ENCODE data around the gene RNASE11.
"Not testable (repeated sequence)": the region's sequence is repeated elsewhere in the genome, so short reads cannot be mapped to it uniquely, and the experiment has no call there.

Gene RNASE11

DNA sequence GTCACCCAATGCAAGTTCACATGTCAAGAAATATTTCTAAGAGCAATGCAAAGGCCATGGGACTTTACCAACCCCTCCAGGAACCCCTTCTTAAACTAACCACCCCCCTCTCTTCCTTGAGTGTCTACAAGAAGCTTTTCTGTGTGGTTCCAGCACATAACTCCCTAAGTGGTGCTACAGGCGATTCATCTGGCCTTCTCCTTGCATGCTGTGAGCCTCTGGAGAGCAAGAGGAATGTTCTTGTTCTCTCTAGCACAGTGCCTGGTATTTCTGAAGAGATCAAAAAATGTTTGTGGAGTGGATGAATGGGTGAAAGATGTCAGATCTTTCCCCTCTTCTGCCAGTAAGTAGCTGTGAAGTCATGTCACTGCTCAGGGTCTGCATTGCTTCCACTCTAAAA, 9.3 kb upstream of the RNASE11 start:
- H3K4me3 ChIP-seq (ENCODE audit: low read length), result no peak overlapping the region
- no peaks in the 10 kb centered on the region for H3K27me3 ChIP-seq (ENCODE audit: low read depth, low read length)

DNA sequence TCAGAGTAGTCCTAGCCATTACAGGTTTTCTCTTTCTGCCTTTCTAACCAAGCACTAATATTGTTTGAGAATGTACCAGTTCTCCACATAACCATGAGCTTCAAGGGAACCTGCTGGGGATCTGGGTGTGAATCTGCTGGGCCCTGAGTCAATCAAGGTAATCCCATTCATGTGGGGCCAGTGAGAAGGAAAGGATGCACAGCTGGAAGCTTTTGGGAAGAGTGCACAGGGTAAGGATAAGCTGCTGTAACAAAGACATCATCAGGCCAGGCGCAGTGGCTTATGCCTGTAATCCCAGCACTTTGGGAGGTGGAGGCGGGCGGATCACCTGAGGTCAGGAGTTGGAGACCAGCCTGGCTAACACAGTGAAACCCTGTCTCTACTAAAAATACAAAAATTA, 7.9 kb upstream of the RNASE11 start:
- H3K79me2 ChIP-seq (ENCODE audit: low read length); H3K36me3 ChIP-seq (replicated peaks; ENCODE audit: low read depth, low read length); H3K27ac ChIP-seq (ENCODE audit: low read length); H3K9ac ChIP-seq (ENCODE audit: low read length); H3K27me3 ChIP-seq (ENCODE audit: low read depth, low read length); H3K9me3 ChIP-seq (ENCODE audit: insufficient read depth, low read length); H2AFZ ChIP-seq (ENCODE audit: low read depth, low read length); H3K4me1 ChIP-seq (ENCODE audit: low read length); H3K4me3 ChIP-seq (ENCODE audit: low read length); H4K20me1 ChIP-seq (ENCODE audit: insufficient read depth, low read length); H3K4me2 ChIP-seq (ENCODE audit: low read length): not testable (repeated sequence)

More for the DNA sequence above, 9.3 kb upstream of the RNASE11 start:
- Histone ChIP-seq H2AFZ (ENCODE audit: low read depth, low read length) (no peak overlapping the region), H3K4me1 (ENCODE audit: low read length) (peaks cover 2% of the 10 kb centered on the region; the same call in 1 of the 2 replicates), H3K4me2 (ENCODE audit: low read length) (no peak overlapping the region), H3K36me3 (replicated peaks; ENCODE audit: low read depth, low read length) (no peaks in the 10 kb centered on the region), H4K20me1 (ENCODE audit: insufficient read depth, low read length) (no peaks in the 10 kb centered on the region), H3K79me2 (ENCODE audit: low read length) (no peaks in the 10 kb centered on the region), H3K9me3 (ENCODE audit: insufficient read depth, low read length) (no peaks in the 10 kb centered on the region), H3K27ac (ENCODE audit: low read length) (no peak overlapping the region), H3K9ac (ENCODE audit: low read length) (no peak overlapping the region)
- no peak for TF ChIP-seq EZH2phosphoT487 (IDR thresholded peaks at IDR 0.05; ENCODE audit: low read depth)
- TF ChIP-seq, protein P1, sequence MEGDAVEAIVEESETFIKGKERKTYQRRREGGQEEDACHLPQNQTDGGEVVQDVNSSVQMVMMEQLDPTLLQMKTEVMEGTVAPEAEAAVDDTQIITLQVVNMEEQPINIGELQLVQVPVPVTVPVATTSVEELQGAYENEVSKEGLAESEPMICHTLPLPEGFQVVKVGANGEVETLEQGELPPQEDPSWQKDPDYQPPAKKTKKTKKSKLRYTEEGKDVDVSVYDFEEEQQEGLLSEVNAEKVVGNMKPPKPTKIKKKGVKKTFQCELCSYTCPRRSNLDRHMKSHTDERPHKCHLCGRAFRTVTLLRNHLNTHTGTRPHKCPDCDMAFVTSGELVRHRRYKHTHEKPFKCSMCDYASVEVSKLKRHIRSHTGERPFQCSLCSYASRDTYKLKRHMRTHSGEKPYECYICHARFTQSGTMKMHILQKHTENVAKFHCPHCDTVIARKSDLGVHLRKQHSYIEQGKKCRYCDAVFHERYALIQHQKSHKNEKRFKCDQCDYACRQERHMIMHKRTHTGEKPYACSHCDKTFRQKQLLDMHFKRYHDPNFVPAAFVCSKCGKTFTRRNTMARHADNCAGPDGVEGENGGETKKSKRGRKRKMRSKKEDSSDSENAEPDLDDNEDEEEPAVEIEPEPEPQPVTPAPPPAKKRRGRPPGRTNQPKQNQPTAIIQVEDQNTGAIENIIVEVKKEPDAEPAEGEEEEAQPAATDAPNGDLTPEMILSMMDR (IDR thresholded peaks at IDR 0.05; ENCODE audit: low read depth, low read length), result no peak

DNA sequence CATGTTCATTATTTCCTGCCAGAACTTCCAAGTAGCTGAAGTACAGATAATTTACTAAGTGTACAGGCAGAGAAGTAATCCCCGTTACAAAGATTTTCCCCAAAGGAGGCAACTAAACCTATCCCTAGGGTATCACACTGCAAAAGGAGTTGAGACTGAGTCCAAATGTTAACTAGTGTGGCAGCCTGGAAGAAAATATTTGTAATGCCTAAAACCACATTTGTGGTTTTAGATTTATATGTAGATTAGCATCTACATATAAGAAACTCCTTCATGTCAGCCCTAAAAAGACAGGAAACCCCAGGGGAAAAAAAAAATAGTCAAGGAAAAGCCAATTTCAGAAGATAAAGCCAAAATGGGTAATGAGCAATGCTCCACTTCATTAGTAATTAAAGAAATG, 4.8 kb upstream of the RNASE11 start:
- Histone ChIP-seq H3K4me1 (ENCODE audit: low read length) (peaks cover 9% of the 10 kb centered on the region), H3K4me3 (ENCODE audit: low read length) (peak overlapping the region; percentile 68; the same call in 1 of the 2 replicates), H3K4me2 (ENCODE audit: low read length) (peak overlapping the region; percentile 70), H3K9ac (ENCODE audit: low read length) (no peak overlapping the region), H3K27me3 (ENCODE audit: low read depth, low read length) (peaks cover 13% of the 10 kb centered on the region), H3K27ac (ENCODE audit: low read length) (no peak overlapping the region), H3K79me2 (ENCODE audit: low read length) (no peaks in the 10 kb centered on the region), H4K20me1 (ENCODE audit: insufficient read depth, low read length) (no peaks in the 10 kb centered on the region), H2AFZ (ENCODE audit: low read depth, low read length) (0 out of 2 replicates have a peak overlapping the region, but pooled peaks have one; percentile 82), H3K9me3 (ENCODE audit: insufficient read depth, low read length) (no peaks in the 10 kb centered on the region), H3K36me3 (replicated peaks; ENCODE audit: low read depth, low read length) (no peaks in the 10 kb centered on the region)
- TF ChIP-seq, protein P1 (IDR thresholded peaks at IDR 0.05; ENCODE audit: low read depth, low read length), result no peak
- no peak for TF ChIP-seq EZH2phosphoT487 (IDR thresholded peaks at IDR 0.05; ENCODE audit: low read depth)

DNA sequence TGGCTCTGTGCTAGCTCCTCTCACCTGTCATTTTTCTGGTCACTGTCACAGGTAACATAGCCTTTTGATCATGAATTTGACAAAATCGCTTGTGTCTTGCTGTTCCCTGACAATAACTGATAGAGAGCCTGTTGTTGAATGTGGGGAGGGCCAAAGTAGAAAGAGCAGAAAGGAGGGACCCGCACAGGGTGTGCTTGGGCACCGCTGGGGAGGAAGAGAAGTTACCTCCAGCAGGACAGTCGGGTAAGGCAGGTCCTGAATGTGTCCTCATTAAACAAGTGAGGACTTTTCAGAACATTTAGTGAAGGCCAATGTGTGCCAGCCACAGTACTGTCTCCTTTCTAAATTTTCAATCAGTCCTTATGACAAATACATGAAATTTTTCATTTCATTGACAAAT, 3.4 kb upstream of the RNASE11 start, which contains the start of gene RNASE12:
TSS of gene RNASE12 (minus strand) at position 142 of the 400 bp plus-strand sequence. CDS start 653 bp downstream, outside the sequence.
- Histone ChIP-seq H4K20me1 (ENCODE audit: insufficient read depth, low read length) (no peaks in the 10 kb centered on the region), H3K36me3 (replicated peaks; ENCODE audit: low read depth, low read length) (no peaks in the 10 kb centered on the region), H3K4me1 (ENCODE audit: low read length) (peaks cover 9% of the 10 kb centered on the region), H3K4me2 (ENCODE audit: low read length) (peak within 1 kb of the TSS; percentile 70), H3K27ac (ENCODE audit: low read length) (no peak within 1 kb of the TSS), H3K4me3 (ENCODE audit: low read length) (peak within 1 kb of the TSS; percentile 68), H3K79me2 (ENCODE audit: low read length) (no peaks in the 10 kb centered on the region), H3K9me3 (ENCODE audit: insufficient read depth, low read length) (no peaks in the 10 kb centered on the region), H2AFZ (ENCODE audit: low read depth, low read length) (peak within 1 kb of the TSS; percentile 82), H3K9ac (ENCODE audit: low read length) (peak within 1 kb of the TSS; percentile 3; the same call in 1 of the 2 replicates), H3K27me3 (ENCODE audit: low read depth, low read length) (peaks cover 16% of the 10 kb centered on the region)
- TF ChIP-seq, protein P1 (IDR thresholded peaks at IDR 0.05; ENCODE audit: low read depth, low read length), result no peak
- TF ChIP-seq EZH2phosphoT487 (IDR thresholded peaks at IDR 0.05; ENCODE audit: low read depth), result no peak
